MM.1S (cell line): ENCODE results near the gene TBC1D8.

Experiments used
- DNase-seq: peaks from one replicate; pipeline ENCODE4 v3.0.0-alpha.2; 2015
- H2AFZ ChIP-seq: fragments of 300-600 bp; sonication (generic); 2 replicates; pipeline ENCODE4 v1.6.0; 2016; ENCODE audit warnings: antibody characterized with exemption, low read length
- H3F3A ChIP-seq: fragments of 300-600 bp; sonication (generic); 2 replicates; pipeline ENCODE4 v1.6.1; 2016; ENCODE audit warnings: mild to moderate bottlenecking, antibody characterized with exemption, low read length, moderate library complexity, mixed read lengths; ENCODE audit not compliant: insufficient read depth
- H3K27ac ChIP-seq: fragments of 300-600 bp; sonication (generic); 2 replicates; pipeline ENCODE4 v1.5.1; 2016; ENCODE audit warnings: mild to moderate bottlenecking, low read length
- H3K27me3 ChIP-seq: fragments of 300-600 bp; sonication (generic); replicated peaks from 2 replicates; pipeline ENCODE4 v1.6.0; 2016; ENCODE audit warnings: low read length; ENCODE audit not compliant: insufficient read depth
- H3K36me3 ChIP-seq: fragments of 300-600 bp; sonication (generic); replicated peaks from 2 replicates; pipeline ENCODE4 v1.6.1; 2016; ENCODE audit warnings: mild to moderate bottlenecking, low read length, mixed read lengths; ENCODE audit not compliant: insufficient read depth
- H3K4me1 ChIP-seq: fragments of 300-600 bp; sonication (generic); 2 replicates; pipeline ENCODE4 v1.6.1; 2016; ENCODE audit warnings: low read length, mixed read lengths
- H3K4me2 ChIP-seq: fragments of 300-600 bp; sonication (generic); 2 replicates; pipeline ENCODE4 v1.6.0; 2016; ENCODE audit warnings: low read depth, low read length
- H3K4me3 ChIP-seq: fragments of 300-600 bp; sonication (generic); 2 replicates; pipeline ENCODE4 v1.5.1; 2016; ENCODE audit warnings: low read length, mixed read lengths
- H3K79me2 ChIP-seq: fragments of 300-600 bp; sonication (generic); 2 replicates; pipeline ENCODE4 v1.6.1; 2016; ENCODE audit warnings: mixed run types, low read length, mixed read lengths
- H3K9ac ChIP-seq: fragments of 300-600 bp; sonication (generic); 2 replicates; pipeline ENCODE4 v1.6.1; 2016; ENCODE audit warnings: low read length, mixed read lengths
- H3K9me2 ChIP-seq: fragments of 300-600 bp; sonication (generic); replicated peaks from 2 replicates; pipeline ENCODE4 v1.6.1; 2016; ENCODE audit warnings: mild to moderate bottlenecking, low read length, mixed read lengths; ENCODE audit not compliant: insufficient read depth
- H3K9me3 ChIP-seq: fragments of 300-600 bp; sonication (generic); replicated peaks from 2 replicates; pipeline ENCODE4 v1.6.1; 2016; ENCODE audit warnings: mild to moderate bottlenecking, low read length, mixed read lengths; ENCODE audit not compliant: insufficient read depth
- H4K20me1 ChIP-seq: fragments of 300-600 bp; sonication (generic); 2 replicates; pipeline ENCODE4 v1.6.1; 2016; ENCODE audit warnings: mild to moderate bottlenecking, low read length, moderate library complexity, mixed read lengths; ENCODE audit not compliant: insufficient read depth
- EZH2 ChIP-seq: fragments of 300-600 bp; sonication (generic); optimal IDR thresholded peaks from 2 replicates; pipeline ENCODE3; 2017; ENCODE audit warnings: low read depth, mild to moderate bottlenecking, antibody characterized with exemption, low read length, mixed read lengths
- EZH2phosphoT487 ChIP-seq: fragments of 300-600 bp; sonication (generic); IDR thresholded peaks from 2 replicates; pipeline ENCODE4 v1.6.1; 2018; ENCODE audit warnings: antibody characterized with exemption, low read length
- TF ChIP-seq, protein P1 (sequence below): fragments of 300-600 bp; sonication (generic); IDR thresholded peaks from 2 replicates; pipeline ENCODE4 v1.5.1; 2016; ENCODE audit warnings: antibody characterized with exemption, low read length, mixed read lengths

TBC1D8 gene

DNA sequence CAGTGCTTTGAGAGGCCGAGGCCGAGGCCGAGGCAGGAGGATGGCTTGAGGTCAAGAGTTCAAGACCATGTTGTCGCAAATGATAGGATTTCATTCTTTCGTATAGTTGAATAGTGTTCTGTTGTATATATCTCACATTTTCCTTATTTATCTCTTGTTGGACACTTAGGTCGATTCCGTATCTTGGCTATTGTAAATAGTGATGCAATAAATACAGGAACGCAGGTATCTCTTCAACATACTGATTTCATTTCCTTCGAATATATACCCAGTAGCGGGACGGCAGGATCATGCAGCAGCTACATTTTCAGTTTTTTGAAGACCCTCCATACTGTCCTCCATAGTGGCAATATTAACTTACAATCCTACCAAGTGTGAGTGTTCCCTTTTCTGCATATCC, 4.1 kb downstream of the TBC1D8 start:
- Histone ChIP-seq H3K79me2 (no peaks in the 10 kb centered on the region), H3K36me3 (no peaks in the 10 kb centered on the region), H3K27me3 (no peaks in the 10 kb centered on the region), H3F3A (peaks cover 5% of the 10 kb centered on the region), H2AFZ (no peak overlapping the region), H4K20me1 (no peaks in the 10 kb centered on the region), H3K4me1 (peaks cover 4% of the 10 kb centered on the region), H3K9me2 (no peaks in the 10 kb centered on the region), H3K27ac (no peak overlapping the region), H3K4me2 (no peak overlapping the region), H3K4me3 (no peak overlapping the region), H3K9ac (no peak overlapping the region), H3K9me3 (no peaks in the 10 kb centered on the region)
- DNase-seq = no peak
- no peak for TF ChIP-seq EZH2
- TF ChIP-seq, protein P1, sequence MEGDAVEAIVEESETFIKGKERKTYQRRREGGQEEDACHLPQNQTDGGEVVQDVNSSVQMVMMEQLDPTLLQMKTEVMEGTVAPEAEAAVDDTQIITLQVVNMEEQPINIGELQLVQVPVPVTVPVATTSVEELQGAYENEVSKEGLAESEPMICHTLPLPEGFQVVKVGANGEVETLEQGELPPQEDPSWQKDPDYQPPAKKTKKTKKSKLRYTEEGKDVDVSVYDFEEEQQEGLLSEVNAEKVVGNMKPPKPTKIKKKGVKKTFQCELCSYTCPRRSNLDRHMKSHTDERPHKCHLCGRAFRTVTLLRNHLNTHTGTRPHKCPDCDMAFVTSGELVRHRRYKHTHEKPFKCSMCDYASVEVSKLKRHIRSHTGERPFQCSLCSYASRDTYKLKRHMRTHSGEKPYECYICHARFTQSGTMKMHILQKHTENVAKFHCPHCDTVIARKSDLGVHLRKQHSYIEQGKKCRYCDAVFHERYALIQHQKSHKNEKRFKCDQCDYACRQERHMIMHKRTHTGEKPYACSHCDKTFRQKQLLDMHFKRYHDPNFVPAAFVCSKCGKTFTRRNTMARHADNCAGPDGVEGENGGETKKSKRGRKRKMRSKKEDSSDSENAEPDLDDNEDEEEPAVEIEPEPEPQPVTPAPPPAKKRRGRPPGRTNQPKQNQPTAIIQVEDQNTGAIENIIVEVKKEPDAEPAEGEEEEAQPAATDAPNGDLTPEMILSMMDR = no peak

- H3K4me1 ChIP-seq = no peaks in the 10 kb centered on the region; the same call in 1 of the 2 replicates
- H3K27ac ChIP-seq = no peak overlapping the region
- no peaks in the 10 kb centered on the region for H3K9me2 ChIP-seq
- no peak overlapping the region for H2AFZ ChIP-seq
- no peaks in the 10 kb centered on the region for H4K20me1 ChIP-seq
- H3K9me3 ChIP-seq = no peaks in the 10 kb centered on the region
- H3K9ac ChIP-seq = no peak overlapping the region
- DNase-seq = no peak
- H3K79me2 ChIP-seq = no peaks in the 10 kb centered on the region
- H3K4me3 ChIP-seq = no peak overlapping the region
- TF ChIP-seq, protein P1 = no peak
- TF ChIP-seq EZH2phosphoT487 = no peak
- no peak for TF ChIP-seq EZH2
- no peaks in the 10 kb centered on the region for H3K36me3 ChIP-seq
- no peaks in the 10 kb centered on the region for H3F3A ChIP-seq
- H3K27me3 ChIP-seq = no peaks in the 10 kb centered on the region
- H3K4me2 ChIP-seq = no peak overlapping the region
Measured at GRCh38 chr2:101146535-101146934, 4.6 kb downstream of the TBC1D8 start.

- Histone ChIP-seq H3K4me1 (no peaks in the 10 kb centered on the region), H4K20me1 (no peaks in the 10 kb centered on the region)
Measured at GRCh38 chr2:101145406-101145805, 5.8 kb downstream of the TBC1D8 start.

More at GRCh38 chr2:101145406-101145805, 5.8 kb downstream of the TBC1D8 start:
- no peak overlapping the region for H3K27ac ChIP-seq
- H3K9ac ChIP-seq = no peak overlapping the region
- H3K9me3 ChIP-seq = no peaks in the 10 kb centered on the region
- H3K79me2 ChIP-seq = no peaks in the 10 kb centered on the region
- H3K9me2 ChIP-seq = no peaks in the 10 kb centered on the region
- H3K4me2 ChIP-seq = no peak overlapping the region
- H3K27me3 ChIP-seq = no peaks in the 10 kb centered on the region
- no peak overlapping the region for H3K4me3 ChIP-seq
- H2AFZ ChIP-seq = no peak overlapping the region
- DNase-seq = no peak
- TF ChIP-seq, protein P1 = no peak
- TF ChIP-seq EZH2phosphoT487 (no peak), EZH2 (no peak)
- H3K36me3 ChIP-seq = no peaks in the 10 kb centered on the region
- no peaks in the 10 kb centered on the region for H3F3A ChIP-seq
